ENCODE data around the gene CBFB. TPM values are rescaled to one million over a fixed set of nuclear protein-coding genes. Genes with fewer than 3 reads are reported as not detected.

CBFB gene
- polyA plus RNA-seq, 1 donor (not counting 4 experiments of a cell fraction or from before 2014, with no cell fraction given), result 39.7 TPM

- no peak overlapping the region for H3K4me3 ChIP-seq (ENCODE audit: control insufficient read depth in 2 of 3, extremely low read depth in 1 of 3, insufficient read depth in 2 of 3, low read depth in 1 of 3, low read length in 3 of 3)
- H3K9me3 ChIP-seq (ENCODE audit: control insufficient read depth, low read depth, low read length), result no peaks in the 10 kb centered on the region
- FAIRE-seq (peak; percentile 89), DNase-seq (ENCODE audit: low read depth, low spot score) (peak; percentile 92)
- no peaks in the 10 kb centered on the region for H3K36me3 ChIP-seq (ENCODE audit: control insufficient read depth in 2 of 2, extremely low read depth in 1 of 2, insufficient read depth in 2 of 2, low read length in 2 of 2)
- H3K27me3 ChIP-seq (ENCODE audit: control insufficient read depth, extremely low read depth, insufficient read depth, low read length), result peaks cover 10% of the 10 kb centered on the region
- H3K27ac ChIP-seq (ENCODE audit: control insufficient read depth, insufficient read depth, low read length), result no peak overlapping the region
- no peaks in the 10 kb centered on the region for H3K79me2 ChIP-seq (ENCODE audit: control insufficient read depth, insufficient read depth, low read length)
- no peaks in the 10 kb centered on the region for H4K20me1 ChIP-seq (ENCODE audit: control insufficient read depth, extremely low read depth, insufficient read depth, low read length)
- H3K9ac ChIP-seq (ENCODE audit: control insufficient read depth, extremely low read depth, insufficient read depth, low read length), result no peak overlapping the region
- H3K9me1 ChIP-seq (ENCODE audit: control insufficient read depth, extremely low read depth, insufficient read depth, low read length), result no peaks in the 10 kb centered on the region
- peak overlapping the region; percentile 40 for H2AFZ ChIP-seq (ENCODE audit: control insufficient read depth, low read length)
- TF ChIP-seq CTCF (optimal IDR thresholded peaks at IDR 0.05 in 1 of 3, IDR thresholded peaks at IDR 0.05 in 1 of 3, conservative IDR thresholded peaks at IDR 0.05 in 1 of 3; ENCODE audit: extremely low read depth in 1 of 3, insufficient read depth in 2 of 3, low read length in 3 of 3) (peak; percentile 75 to 99 (median 98)), EZH2 (IDR thresholded peaks at IDR 0.05; ENCODE audit: low read length) (no peak)
- dilution Hi-C loops (cut with MboI; ENCODE audit: extremely low pct_ligation_motif_present, low sequenced_read_pairs), result no loop called here
- H3K4me2 ChIP-seq (ENCODE audit: control insufficient read depth, extremely low read depth, insufficient read depth, low read depth, low read length), result no peak overlapping the region
- peaks cover 13% of the 10 kb centered on the region for H3K4me1 ChIP-seq (ENCODE audit: control insufficient read depth, extremely low read depth, insufficient read depth, low read length)
These were observed 11.0 kb upstream of the CBFB start for GRCh38 chr16:67017810-67018488.

GRCh38 chr16:67019171-67019570 lies 9.8 kb upstream of the CBFB start:
- dilution Hi-C loops (cut with MboI; ENCODE audit: extremely low pct_ligation_motif_present, low sequenced_read_pairs), result no loop called here

More at GRCh38 chr16:67019171-67019570, 9.8 kb upstream of the CBFB start:
- FAIRE-seq (no peak), DNase-seq (ENCODE audit: low read depth, low spot score) (no peak)
- no peaks in the 10 kb centered on the region for H4K20me1 ChIP-seq (ENCODE audit: control insufficient read depth, extremely low read depth, insufficient read depth, low read length)
- no peak overlapping the region for H3K4me3 ChIP-seq (ENCODE audit: control insufficient read depth in 2 of 3, extremely low read depth in 1 of 3, insufficient read depth in 2 of 3, low read depth in 1 of 3, low read length in 3 of 3)
- no peak overlapping the region for H3K27ac ChIP-seq (ENCODE audit: control insufficient read depth, insufficient read depth, low read length)
- TF ChIP-seq CTCF (optimal IDR thresholded peaks at IDR 0.05 in 1 of 3, IDR thresholded peaks at IDR 0.05 in 1 of 3, conservative IDR thresholded peaks at IDR 0.05 in 1 of 3; ENCODE audit: extremely low read depth in 1 of 3, insufficient read depth in 2 of 3, low read length in 3 of 3), result no peak
- no peak for TF ChIP-seq EZH2 (IDR thresholded peaks at IDR 0.05; ENCODE audit: low read length)
- no peak overlapping the region for H3K9ac ChIP-seq (ENCODE audit: control insufficient read depth, extremely low read depth, insufficient read depth, low read length)
- no peaks in the 10 kb centered on the region for H3K79me2 ChIP-seq (ENCODE audit: control insufficient read depth, insufficient read depth, low read length)
- H3K36me3 ChIP-seq (ENCODE audit: control insufficient read depth in 2 of 2, extremely low read depth in 1 of 2, insufficient read depth in 2 of 2, low read length in 2 of 2), result no peaks in the 10 kb centered on the region
- H3K4me1 ChIP-seq (ENCODE audit: control insufficient read depth, extremely low read depth, insufficient read depth, low read length), result peaks cover 9% of the 10 kb centered on the region
- peaks cover 9% of the 10 kb centered on the region for H3K27me3 ChIP-seq (ENCODE audit: control insufficient read depth, extremely low read depth, insufficient read depth, low read length)
- no peaks in the 10 kb centered on the region for H3K9me3 ChIP-seq (ENCODE audit: control insufficient read depth, low read depth, low read length)
- H3K4me2 ChIP-seq (ENCODE audit: control insufficient read depth, extremely low read depth, insufficient read depth, low read depth, low read length), result no peak overlapping the region
- H2AFZ ChIP-seq (ENCODE audit: control insufficient read depth, low read length), result no peak overlapping the region
- no peaks in the 10 kb centered on the region for H3K9me1 ChIP-seq (ENCODE audit: control insufficient read depth, extremely low read depth, insufficient read depth, low read length)
